ENCODE results near the gene ETV1.

GRCh38 chr7:14009453-14010418, 20.3 kb upstream of the ETV1 start:
- no peak for TF ChIP-seq POLR2AphosphoS5 (IDR thresholded peaks at IDR 0.05; ENCODE audit: low read depth, low read length)
- no peak for TF ChIP-seq POLR2A (IDR thresholded peaks at IDR 0.05; ENCODE audit: low read depth, low read length)
- no peak for TF ChIP-seq PAX5 (IDR thresholded peaks at IDR 0.05; ENCODE audit: insufficient read depth, low read length, severe bottlenecking)
- no peak for TF ChIP-seq TAF1 (IDR thresholded peaks at IDR 0.05; ENCODE audit: low read depth, low read length)
- TF ChIP-seq SPI1 (IDR thresholded peaks at IDR 0.05; ENCODE audit: low read depth, low read length) = no peak
- TF ChIP-seq POU2F2 (IDR thresholded peaks at IDR 0.05; ENCODE audit: low read depth, low read length) = no peak

Measured in GM12891 (cell line).